ENCODE data around the gene ERMARD.
"Not testable (repeated sequence)": the region's sequence is repeated elsewhere in the genome, so short reads cannot be mapped to it uniquely, and the experiment has no call there.

The ERMARD gene

GRCh38 chr6:169738204-169738975 lies 13.0 kb upstream of the ERMARD start:
- no peak for FAIRE-seq

GRCh38 chr6:169738976-169739529 lies 12.4 kb upstream of the ERMARD start:
- no peak for FAIRE-seq

DNA sequence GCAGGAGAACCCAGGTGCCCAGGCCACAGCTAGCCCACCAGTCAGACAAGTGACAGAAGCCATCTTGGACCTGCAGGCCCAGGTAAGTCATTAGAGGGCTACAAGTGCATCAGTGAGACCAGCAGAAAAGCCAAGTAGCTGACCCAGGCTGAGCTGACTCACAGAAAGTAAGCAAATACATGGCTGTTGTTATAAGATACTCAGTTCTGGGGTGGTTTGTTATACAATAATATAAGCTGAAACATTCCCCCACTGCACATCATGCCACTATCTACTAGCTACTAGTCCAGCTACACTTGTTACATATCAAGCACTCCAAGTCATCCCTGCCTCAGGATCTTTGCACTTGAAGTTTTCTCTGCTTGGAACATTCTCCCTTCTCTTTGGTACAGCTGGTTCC lies 10.1 kb upstream of the ERMARD start:
- no peak for FAIRE-seq

DNA sequence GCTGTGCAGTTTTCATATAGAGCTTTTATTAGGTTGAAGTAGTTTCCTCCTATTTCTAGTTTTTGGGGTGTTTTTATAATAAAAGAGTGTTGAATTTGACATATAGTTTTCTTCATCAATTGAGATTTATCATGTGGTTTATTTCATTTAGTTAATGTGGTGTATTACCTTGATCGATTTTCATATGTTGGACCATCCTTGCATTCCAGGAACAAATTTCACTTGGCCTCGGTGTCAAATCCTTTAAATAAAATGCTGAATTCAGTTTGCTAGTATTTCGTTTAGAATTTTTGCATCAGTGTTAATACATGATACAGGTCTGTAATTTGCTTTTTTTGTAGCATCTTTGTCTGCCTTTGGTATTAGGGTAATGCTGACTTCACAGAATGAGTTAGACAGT lies 6.0 kb upstream of the ERMARD start:
- no peak for FAIRE-seq

- no peak for FAIRE-seq
Observed at GRCh38 chr6:169746556-169746955, 4.9 kb upstream of the ERMARD start.

- FAIRE-seq = no peak
Observed at GRCh38 chr6:169752074-169752623, 727 bp downstream of the ERMARD start.

GRCh38 chr6:169755162-169755561 lies 3.7 kb downstream of the ERMARD start:
- no peak for FAIRE-seq

DNA sequence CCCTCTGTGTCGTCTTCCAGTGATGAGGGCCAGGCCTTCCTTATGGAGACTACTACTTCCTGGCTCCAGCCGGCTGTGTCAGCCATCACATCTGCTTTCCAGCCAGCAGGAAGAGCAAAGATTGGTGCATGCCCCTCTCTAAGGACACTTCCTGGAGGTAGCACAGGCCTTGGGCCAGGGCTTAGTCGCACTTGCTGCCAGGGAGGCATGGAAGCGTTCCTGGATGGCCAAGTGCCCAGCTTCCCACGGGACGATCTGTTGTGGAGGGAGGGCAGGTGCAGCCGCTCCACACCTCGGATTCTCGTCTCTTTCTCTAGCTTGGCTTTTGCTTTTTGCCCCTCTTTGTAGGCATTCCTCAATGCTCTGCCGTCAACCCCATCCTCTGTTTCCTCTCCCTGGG lies 11.9 kb downstream of the ERMARD start:
- no peak for FAIRE-seq

- FAIRE-seq = no peak
Observed at GRCh38 chr6:169763881-169764280, 12.5 kb downstream of the ERMARD start.

DNA sequence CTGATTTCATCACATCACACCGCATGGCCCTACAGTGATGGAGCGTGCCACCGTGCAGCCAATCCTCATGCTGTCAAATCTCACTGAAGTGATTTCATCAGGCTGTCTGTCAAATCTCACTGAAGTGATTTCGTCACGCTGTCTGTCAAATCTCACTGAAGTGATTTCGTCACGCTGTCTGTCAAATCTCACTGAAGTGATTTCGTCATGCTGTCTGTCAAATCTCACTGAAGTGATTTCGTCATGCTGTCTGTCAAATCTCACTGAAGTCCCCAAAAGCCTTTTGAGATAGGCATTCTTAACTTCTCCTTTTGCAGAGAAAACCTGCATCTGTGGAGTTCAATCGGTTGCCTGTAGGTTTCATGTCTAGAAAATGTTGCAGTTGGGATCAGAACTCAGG lies 14.4 kb downstream of the ERMARD start:
- not testable (repeated sequence) for FAIRE-seq

GRCh38 chr6:169766232-169766631 lies 14.8 kb downstream of the ERMARD start:
- FAIRE-seq = no peak

DNA sequence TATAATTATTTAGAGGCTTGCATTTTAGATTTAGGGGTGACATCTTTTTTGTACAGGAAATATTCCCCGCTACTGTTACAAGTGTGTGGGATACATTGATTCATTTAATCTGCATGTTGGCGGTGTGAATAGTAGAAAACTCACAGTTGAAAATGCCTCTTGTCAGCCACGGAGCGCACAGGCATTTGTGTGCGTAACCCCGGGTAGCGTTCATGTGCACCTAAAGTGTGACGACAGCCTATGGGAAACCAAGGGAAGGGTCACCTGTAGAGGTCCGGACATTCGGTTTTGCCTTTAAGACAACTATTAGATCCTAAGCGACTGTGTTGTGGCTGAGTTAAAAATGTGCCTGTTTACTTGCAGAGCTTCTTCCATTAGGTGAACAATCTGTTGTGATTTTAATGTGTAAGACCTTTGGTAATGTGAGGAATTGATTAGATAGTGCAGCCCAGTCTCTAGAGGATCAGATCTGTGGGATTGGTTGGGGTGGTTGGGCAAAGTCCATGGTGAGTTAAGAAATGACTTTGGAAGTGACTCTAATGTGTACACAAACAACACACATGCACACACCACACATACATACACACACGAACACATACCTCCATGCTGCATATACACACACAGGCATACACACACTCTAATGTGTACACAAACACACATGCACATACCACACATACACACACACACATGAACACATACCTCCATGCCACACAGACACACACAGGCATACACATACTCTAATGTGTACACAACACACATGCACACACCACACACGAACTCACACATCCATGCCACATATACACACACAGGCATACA lies 15.7 kb downstream of the ERMARD start:
- no peak for FAIRE-seq

DNA sequence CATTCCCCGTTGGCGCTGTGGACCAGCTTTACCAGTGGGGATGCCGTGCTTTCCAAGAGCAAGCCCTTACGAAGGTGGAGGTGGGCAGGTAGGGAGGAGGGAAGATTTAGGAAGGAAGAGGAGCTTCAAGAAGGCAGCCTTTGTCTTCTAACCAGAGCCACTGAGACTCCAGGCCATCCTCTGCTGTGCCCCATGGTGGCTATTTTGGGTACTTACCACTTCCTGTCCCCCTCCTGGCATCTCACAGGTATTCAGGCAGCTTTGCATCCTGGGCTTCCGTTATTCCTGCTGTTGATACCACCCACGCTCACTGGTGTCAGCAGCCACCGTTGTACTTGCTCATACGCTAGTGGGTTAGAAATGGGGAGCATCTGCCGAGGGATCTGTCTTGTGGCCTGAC lies 22.9 kb downstream of the ERMARD start:
- no peak for FAIRE-seq

- FAIRE-seq = no peak
Observed at GRCh38 chr6:169775321-169775720, 23.9 kb downstream of the ERMARD start.

DNA sequence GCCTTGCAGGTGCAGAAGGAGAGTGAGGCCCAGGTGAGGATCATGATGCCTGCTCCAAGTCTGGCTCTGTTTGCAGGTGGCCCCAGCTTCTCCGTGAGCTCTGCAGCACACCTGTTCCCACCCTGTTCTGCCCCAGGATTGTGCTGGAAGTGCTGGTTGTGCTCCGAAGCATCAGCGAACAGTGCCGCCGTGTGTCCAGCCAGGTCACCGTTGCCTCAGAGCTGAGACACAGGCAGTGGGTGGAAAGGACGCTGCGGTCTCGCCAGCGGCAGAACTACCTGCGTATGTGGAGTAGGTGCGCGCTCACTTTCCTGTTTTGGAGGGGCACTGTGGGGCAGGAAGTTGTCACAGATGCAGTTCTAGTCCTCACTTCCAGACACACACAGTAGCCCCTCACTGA lies 25.0 kb downstream of the ERMARD start:
- FAIRE-seq = no peak

- no peak for FAIRE-seq
Observed at GRCh38 chr6:169777896-169778295, 26.5 kb downstream of the ERMARD start.

- no peak for FAIRE-seq
Observed at GRCh38 chr6:169778646-169779045, 27.2 kb downstream of the ERMARD start.

- FAIRE-seq = no peak
Observed at GRCh38 chr6:169779092-169779815, 27.8 kb downstream of the ERMARD start.

DNA sequence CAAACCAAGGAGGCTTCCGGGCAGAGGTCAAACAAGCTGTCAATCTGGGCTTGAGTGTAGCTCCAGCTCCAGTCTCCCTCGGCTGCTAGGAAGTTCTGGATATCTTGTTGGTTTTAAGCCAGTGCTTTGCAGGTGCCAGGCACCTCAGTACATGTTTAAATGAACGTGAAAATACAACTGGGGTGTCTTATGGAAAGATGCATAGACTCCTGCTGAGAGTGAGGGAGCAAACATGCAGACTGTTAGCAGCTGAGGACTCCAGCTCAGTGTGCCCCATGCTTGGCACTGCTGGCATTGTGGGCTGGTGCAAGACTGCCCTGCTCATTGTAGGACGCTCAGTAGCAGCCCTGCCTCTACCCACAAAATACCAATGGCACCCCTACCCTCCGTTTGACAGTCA lies 28.5 kb downstream of the ERMARD start:
- no peak for FAIRE-seq

DNA sequence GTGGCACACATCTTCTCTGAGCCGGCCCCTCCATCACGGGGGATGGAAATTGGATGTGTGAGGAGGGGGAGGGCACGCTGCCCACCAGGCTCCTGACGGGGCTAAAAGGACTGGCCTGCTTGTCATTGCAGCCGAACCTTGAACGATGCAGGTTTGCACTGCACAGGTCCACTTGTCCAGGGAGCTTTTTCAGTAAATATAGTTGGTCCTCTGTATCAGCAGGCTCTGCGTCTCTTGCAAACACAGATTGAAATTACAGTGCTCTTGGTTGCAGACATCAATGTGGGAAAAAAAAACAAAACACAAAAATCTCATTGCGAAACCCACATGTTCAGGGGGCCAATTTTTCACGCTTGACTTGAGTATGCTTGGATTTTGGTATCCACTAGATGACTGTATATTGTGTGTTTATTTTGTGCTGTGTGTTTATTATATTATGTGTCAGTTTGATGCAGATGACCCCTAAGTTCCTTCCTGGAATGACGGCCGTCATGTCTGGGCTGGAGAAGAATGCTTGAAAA lies 29.2 kb downstream of the ERMARD start:
- no peak for FAIRE-seq

- no peak for FAIRE-seq
Observed at GRCh38 chr6:169782966-169783365, 31.5 kb downstream of the ERMARD start.

DNA sequence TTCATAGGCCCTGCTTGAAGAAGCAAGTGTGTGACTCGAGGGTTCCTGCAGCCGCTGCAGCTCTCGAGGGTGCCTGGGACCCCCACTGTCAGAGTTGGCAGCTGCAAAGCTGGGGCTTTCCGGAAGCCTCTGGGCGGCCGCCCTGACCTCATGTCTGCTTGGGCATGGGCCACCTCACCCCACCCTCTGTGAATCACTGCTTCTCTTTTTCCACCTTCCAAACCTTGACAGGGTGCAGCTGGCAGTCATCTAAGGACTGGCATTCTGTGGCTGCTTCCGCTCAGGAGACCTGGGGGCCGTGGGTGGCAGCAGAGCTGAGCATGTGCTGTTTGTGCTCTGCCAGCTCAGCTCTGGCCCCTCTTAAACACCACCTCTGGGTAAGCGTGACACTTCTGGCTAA lies 32.0 kb downstream of the ERMARD start:
- no peak for FAIRE-seq

Data from colon (tissue), 2 donors.